ENCODE results near the gene NPC1L1.
A peak's percentile ranks its signal among the peaks of the same experiment; 100 is the strongest.
"Not testable (repeated sequence)": the region's sequence is repeated elsewhere in the genome, so short reads cannot be mapped to it uniquely, and the experiment has no call there.

Gene NPC1L1

DNA sequence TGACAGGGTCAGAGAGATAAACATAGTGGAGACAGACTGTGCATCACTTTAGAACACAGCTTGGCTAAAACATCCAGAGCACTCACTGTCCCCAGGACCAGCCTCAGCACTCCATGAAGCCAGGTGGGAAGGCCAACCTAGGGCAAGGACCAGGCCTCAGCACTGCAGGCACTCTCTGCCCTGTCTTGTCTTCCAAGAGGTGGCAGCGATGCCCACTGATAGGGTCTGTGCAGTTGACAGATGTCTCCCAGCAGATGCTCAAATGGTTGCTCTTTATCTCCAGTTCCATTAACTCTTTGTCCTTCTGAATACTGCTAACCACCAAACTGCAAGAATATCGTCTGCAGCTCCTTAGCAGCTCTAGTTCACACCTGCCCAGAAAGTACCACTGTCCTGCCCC is 23.5 kb upstream of the NPC1L1 start:
- DNase-seq (ENCODE audit: low spot score) = no peak

DNA sequence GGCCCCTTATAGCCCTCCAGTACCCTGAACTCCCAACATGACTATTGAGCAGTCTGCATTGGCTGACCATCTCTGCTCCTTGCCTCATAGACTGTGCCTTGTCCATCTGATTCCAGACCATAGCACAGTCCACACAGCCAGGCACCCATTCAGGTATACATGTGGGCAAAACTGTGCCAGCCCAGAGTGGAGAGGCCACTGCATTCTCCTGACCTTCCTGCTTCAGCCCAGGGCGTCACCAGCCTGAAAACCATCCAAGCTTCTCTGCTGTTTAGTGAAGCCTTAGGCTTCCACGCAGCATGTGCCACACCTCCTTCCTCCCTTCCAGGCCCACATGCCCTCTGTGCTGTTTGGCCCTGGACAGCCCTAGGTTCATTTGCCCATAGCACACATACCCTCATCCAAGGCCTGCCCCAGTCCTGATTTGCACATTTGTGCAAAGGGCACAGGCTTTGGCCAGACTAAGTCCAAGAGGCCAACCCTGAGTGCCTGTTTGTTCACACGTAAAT is 22.1 kb upstream of the NPC1L1 start:
- no peak for DNase-seq (ENCODE audit: low spot score)

DNA sequence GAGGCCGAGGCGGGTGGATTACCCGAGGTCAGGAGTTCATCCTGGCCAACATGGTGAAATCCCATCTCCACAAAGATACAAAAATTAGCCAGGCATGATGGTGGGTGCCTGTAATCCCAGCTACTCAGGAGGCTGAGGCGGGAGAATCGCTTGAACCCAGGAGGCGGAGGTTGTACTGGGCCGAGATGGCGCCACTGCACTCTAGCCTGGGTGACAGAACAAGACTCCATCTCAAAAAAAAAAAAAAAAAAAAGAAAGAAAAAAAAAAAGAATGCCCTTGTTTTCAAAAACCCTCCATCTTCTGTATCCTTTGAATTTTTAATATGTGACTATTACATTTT is 21.5 kb upstream of the NPC1L1 start:
- not testable (repeated sequence) for DNase-seq (ENCODE audit: low spot score)

DNA sequence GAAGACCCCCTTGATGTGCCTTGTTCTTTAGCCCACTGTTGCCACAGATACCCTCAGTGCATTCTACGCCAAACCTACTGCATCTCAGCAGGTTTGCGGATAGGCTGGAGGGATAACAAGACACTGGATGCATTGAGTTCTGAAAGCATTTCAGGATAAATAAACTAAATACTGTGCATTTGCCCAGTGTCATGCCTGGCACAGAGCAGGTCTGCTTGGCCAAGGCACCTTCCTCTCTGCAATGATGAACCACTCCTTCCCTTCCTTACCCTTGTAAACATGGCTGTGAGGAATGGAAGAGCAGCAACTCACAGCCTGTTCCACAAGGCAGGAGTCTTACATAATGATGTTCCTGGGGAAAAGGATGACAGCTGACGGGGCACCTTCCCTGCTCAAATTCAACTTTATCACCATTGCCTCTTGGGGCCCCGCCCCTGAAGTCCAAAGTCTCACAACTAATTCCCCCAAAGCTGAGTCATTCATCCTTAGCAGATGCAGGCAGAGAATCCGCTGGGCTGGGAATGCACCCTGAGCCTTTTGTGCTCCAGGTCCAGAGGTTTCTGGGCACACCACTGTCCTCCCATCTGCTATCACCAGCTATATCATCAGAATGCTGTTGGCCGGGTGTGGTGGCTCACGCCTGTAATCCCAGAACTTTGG is 21.0 kb upstream of the NPC1L1 start:
- peak; percentile 68 for DNase-seq (ENCODE audit: low spot score)

DNA sequence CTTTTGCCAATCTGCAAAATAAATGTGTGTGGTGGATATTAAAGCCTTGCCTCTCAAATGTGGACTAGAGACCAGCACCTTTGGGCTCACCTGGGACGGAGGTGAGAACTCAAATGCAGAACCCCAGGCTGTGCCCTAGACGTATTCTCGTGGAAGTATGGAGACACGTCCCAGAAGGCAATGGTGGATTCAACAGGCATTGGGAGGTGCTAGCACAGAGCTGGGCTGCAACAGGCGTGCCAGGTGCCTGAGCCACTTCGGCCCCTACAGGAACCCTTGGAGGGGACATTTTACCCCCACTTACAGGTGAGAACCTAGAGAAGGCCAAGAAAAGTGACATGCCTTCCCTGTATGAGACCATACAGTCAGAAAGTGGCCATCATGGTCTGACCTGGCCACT is 20.4 kb upstream of the NPC1L1 start:
- no peak for DNase-seq (ENCODE audit: low spot score)

DNA sequence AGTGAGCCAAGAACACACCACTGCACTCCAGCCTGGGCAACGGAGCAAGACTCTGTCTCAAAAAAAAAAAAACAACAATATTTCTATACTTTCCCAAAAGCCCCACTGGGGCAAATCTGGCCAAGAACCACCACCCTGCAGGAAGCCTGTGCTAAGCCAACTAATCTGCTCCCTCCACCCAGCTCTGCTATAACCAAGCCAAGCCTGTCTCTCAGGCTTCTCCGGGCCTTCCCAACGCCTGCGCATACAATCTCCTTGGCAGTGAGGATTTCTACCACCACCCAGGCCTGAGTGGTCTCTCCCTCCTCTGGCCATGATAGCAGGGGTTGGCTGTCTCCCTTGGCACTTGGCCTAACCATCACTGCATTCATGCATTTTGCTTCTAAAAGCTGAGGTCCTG is 18.4 kb upstream of the NPC1L1 start:
- no peak for DNase-seq (ENCODE audit: low spot score)

DNA sequence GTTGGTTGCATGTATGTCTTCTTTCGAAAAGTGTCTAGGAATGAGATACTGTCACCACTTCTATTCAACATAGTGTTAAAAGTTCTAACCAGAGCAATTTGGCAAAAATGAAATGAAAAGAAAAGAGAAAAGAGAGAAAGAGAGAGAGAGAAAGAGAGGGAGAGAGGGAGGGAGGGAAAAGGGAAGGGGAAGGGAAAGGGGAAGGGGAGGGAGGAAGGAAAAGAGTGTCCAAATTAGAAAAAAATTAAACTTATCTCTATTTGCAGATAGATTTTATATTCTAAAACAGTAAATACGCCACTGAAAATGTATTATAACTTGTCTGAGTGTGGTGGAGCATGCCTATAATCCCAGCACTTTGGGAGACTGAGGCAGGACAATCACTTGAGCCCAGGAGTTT is 16.4 kb upstream of the NPC1L1 start:
- DNase-seq (ENCODE audit: low spot score) = no peak

DNA sequence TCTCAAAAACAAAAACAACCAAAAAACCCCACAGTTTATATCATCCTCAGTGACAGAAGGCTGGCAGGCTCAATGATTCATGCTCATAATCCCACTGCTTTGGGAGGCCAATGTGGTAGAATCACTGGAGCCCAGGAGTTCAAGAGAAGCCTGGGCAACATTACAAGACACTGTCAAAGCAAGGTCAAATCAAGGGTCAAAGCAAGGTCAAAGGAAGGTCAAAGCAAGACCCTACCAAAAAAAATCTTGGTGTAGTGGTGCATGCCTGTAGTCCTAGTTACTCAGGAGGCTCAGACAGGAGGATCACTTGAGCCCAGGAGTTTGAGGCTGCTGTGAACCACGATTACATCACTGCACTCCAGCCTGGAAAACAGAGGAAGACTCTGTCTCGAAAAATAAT is 14.2 kb upstream of the NPC1L1 start:
- no peak for DNase-seq (ENCODE audit: low spot score)

DNA sequence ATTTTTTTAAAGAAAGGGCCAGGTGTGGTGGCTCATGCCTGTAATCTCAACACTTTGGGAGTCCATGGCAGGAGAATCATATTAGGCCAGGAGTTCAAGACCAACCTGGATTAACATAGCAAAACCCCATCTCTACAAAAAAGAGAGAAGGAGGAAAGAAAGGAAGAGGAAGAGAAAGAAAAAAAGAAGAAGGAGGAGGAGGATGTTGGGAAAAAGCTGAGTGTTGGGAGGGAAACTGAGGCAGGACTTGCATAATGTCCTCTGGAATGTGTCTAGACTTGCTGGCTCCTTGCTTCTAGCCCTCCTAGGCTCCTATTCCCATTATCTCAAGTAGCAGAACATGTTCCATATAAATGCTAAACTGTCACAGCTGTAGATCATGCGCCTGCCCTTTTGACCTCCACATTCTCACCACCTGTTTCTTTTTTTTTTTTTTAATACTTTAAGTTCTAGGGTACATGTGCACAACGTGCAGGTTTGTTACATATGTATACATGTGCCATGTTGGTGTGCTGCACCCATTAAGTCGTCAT is 11.4 kb upstream of the NPC1L1 start:
- DNase-seq (ENCODE audit: low spot score) = not testable (repeated sequence)

DNA sequence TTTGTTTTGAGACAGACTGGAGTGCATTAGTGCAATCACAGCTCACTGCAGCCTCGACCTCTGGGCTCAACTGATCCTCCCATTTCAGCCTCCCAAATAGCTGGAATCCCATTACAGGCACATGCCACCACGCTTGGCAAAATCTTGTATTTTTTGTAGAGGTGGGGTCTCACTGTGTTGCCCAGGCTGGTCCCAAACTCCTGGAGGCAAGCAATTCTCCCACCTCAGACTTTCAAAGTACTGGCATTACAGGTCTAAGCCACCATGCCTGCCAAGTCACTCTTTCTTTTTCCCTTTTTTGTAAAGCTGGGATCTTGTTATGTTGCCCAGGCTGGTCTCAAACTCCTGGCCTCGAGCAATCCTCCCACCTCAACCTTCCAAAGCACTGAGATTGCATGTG is 8.3 kb upstream of the NPC1L1 start:
- no peak for DNase-seq (ENCODE audit: low spot score)

DNA sequence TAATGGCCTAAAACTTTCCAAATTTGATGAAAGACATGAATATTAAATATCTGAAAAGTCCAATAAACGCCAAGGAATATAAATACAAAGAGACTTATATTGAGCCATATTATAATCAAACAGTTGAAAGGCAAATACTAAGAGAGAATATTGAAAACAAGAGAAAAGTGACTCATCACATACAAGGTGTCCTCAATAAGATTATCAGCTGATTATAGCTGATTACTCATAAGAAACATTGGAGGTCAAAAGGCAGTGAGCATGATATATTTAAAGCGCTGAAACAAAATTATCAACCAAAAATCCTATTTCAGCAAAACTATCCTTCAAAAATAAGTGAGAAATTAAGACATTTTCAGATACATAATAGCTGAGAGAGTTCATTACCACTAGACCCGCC is 7.8 kb upstream of the NPC1L1 start:
- no peak for DNase-seq (ENCODE audit: low spot score)

DNA sequence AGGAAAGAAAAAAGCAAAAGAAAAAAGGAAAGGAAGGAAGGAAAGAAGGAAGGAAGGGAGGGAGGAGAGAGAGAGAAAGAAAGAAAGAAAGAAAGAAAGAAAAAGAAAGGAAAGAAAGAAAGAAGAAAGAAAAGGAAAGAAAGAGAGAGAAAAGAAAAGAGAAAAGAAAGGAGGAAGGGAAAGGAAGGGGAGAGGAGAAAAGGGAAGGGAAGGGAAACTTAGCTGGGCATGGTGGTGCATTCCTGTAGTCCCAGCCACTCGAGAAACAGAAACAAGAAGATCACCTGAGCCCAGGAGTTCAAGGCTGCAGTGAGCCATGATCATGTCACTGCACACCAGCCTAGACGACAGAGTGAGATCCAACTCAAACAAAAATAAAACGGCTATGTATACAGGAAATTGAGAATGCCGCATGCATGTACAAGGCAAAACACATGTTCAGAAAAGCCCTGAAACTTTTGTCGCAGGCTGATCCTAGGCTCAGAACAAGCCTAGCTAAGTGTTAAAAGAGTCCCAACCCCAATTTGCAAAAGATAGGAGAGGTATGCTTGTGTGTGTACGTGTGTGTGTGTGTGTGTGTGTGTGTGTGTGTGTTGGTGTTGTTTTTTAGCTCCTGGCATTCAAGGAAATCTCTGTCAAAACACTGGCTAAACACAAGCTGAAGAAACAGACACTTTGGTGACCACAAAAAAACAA is 6.6 kb upstream of the NPC1L1 start:
- no peak for DNase-seq (ENCODE audit: low spot score)

DNA sequence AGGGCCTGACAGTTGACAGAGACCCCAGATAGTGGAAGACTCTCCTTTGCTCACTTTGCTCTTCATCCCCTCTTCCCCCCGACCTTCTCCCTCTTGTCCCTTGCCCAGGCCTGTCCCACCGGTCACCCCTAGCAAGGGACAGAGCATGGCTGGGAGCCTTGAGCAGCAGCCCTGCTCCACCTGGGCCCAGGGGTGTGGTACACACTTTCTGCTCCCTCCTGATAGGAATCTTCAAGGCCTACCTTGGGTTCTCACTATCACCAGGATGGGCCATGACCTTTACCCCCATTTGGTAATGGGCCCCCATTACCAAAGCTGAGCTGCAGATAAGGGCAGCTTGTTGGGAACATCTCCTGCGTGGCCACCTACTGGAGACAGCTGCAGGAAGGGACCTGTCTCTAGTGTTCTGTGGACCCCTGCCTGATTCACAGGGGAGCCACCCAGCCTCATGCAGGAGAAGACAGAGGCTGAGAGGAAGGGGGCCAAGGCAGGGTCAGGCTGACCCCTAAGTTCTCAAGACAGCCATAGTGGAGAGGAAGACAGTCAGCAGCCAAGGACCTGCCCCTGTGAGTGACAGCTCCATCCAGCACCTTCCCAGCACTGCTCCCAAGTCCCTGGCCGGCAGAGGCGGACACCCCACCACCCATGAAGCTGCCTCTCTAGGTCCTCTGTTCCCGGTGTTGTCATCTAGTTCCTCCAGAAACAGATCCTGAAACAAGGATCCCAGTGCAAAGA is 913 bp upstream of the NPC1L1 start:
- DNase-seq (ENCODE audit: low spot score) = no peak

DNA sequence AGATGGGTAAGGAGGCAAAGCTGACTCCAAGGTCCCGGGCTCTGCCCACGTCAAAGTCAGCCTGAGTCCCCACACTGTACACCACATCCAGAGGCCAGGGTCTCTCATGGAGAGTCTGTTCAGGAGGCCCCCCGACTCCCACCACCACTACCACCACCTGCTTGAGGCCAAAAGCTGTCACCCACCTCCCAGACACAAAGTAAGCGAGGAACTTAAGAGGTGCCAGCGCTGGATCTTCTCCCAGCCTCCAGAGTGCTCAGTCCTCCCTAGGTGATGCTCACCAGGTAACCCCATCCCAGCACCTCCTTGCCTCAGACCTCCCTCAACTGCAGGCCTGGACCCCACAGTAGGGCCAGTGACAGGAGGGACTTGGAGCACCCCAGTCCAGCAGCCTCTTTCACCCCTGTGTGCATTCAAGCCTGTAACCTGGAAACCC is 520 bp downstream of the NPC1L1 start:
- no peak for DNase-seq (ENCODE audit: low spot score)

DNA sequence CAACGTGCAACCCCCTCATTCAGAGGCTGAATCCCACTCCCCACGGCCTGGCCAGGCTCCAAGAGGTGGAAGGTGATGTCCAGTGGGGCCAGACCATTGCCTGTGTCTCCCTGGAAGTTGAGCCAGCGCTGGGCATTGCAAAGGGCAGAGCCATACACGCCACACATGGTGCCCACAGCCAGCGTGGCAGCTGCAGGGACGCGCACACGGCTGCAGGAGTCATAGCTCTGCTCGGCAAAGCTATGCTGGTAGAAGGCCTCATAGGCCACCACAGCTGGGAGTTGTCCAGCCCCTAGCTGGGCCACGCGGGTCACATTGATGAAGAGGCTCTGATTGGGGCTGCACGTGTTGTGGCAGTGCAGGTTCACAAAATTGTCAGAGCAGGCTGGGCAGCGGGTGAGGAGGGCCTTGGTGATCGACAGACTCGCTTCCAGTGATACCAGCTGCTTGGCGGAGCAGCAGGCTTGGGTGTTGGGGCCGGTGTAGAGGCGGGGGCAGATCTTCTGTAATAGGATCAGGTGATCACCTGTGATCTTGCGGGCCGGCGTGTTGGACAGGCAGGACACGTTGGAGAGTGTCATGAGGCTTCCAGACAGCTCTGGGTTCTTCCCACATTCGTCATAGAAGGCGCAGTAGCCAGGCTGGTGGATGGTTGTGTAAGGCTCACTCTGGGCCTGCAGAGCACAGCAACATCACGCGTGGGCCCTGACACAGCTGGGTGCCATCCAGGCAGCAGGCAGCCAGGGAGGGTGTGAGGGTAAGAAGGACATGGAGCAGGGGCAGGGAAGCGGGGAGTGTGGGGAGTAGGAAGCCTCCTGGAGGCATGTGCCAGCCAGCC is 1.2 kb downstream of the NPC1L1 start:
- DNase-seq (ENCODE audit: low spot score) = no peak

DNA sequence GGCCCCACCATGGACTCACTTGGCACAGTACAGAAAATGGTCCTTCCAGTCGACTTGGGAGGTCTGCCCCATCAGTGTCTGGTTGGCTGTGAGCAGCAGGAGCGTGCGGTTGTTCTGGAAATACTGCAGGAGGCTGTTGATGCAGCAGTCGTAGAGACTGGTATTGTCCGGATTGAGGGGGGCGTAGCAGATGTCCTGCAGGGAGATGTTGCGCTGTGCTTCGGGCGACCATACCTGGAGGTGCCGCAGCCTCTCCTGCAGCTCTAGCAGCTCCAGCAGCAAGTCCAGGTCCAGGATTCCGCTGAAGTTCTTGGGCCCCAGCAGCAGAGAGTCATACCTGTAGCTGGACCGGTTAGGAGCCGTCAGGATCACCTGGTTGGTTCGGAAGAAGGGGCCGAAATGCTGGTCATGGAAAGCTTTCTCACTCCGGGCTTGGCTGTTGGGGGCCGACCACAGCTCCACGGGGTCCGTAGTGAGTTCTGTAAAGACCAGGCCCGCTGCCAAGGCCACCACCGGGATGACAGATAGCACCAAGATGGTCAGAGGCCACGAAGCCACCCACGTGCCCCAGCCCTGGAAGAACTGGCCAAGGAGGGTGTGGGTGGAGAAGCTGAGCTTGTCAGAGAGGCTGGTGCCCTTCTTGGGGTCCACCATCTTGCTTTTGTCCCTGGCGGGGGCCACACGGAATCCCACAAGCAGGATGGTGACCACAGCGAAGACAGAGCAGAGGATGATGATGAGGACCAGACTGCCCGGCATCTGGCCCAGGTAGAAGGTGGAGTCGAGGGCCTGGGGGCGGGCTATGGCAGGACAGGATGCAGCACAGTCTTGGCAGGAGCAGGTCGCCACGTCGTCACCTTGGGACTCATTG is 2.1 kb downstream of the NPC1L1 start:
- DNase-seq (ENCODE audit: low spot score) = no peak

DNA sequence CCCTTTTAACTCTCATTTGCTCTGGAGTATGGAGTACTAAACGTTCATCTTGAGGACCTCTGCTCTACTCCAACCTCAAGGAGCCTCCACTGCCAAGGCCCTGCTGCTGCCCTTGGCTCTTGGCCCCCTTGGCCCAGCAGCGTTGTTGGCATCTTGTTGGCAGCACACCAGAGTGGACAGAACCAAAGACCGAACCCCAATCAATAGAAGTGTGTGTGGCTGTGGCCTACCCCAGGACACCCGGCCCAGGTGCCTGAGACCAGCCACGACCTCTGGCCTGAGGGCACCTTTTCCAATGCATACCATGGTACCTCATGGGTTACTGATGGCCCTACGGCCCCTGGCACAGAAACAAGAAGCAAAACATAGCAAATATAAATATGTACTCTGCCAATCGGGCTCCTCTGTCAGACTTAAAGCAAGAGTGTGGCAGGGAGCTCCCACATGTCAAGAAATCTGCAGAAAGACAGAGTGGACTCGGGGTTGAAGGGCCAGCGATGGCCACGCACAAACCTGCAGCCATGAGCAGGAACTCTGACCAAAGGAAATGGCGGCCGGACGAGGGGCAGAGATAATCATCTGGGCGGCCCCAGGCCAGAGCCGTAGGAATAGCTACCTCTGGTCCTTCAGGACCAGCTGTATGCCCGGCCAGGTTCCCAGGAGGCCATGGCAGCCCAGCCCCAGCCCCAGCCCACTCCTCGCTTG is 2.9 kb downstream of the NPC1L1 start:
- no peak for DNase-seq (ENCODE audit: low spot score)

DNA sequence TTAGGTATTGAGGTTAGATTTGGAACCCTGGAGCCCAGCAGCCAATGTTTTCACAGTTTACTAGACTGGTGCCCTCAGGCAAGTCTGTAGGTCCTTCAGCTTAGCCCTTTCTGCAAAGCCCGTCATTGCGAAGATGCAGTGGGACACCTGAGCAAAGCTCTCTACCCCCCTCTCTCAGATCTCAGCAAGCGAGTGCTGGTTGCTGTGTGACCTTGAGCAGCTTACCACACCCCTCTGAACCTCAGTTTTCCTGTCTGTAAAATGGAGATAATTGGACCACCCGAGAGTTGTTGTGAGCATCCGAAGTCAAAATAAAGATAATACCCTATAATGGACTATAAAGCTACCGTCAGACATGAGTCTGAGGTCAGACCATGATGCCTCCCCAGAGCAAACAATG is 3.7 kb downstream of the NPC1L1 start:
- no peak for DNase-seq (ENCODE audit: low spot score)

DNA sequence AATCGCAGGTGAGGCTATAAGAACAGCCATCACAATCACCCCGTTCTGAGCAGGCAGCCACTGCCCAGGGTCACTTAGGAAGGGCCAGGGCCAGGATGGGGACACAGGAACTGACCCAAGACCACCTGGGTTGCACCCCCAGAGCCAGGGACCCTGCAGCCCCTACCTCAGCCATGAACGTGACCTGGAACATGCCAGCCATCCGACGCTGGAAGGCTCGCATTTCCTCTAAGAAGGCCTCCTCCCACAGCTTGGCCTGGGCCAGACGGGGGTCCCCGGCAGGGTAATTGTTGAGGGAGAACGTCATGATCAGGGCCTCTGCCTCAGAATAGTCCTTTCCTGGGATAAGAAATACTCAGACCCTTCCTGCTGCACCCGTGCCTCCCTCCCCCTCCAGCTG is 5.0 kb downstream of the NPC1L1 start:
- DNase-seq (ENCODE audit: low spot score) = no peak

DNA sequence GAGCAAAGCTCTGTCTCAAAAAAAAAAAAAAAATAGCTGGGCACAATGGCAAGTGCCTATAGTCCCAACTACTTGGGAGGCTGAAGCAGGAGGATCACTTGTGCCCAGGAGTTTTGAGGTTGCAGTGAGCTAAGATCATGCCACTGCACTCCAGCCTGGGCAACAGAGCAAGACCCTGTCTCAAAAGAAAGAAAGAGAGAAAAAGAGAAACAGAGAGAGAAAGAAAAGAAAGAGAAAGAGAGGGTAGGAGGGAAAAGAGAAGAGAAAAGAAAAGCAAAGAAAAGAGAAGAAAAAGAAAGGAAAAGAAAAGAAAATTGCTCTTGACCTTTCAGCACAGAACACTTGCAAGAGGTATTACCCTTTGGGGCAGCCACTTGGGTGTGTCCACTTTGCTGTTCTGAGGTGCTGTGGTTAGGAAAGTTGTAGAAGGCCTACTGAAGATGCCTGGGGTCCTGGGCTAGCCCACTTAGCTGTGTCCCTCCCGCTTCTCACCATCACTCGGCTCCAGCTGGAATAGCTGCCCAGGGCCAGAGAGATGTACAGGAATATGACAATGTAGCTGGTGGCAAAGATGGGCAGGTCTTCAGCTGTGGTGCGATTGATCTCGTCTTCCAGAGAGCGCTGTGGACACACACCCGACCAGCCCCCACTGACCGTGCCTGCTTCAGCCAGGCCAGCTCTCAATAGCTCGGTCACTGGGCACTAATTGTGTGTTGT is 5.6 kb downstream of the NPC1L1 start:
- DNase-seq (ENCODE audit: low spot score) = no peak
